Testis (tissue), 3 donors: ENCODE results near the gene PC. TPM values are rescaled to one million over a fixed set of nuclear protein-coding genes. Genes with fewer than 3 reads are reported as not detected.
"Not testable (repeated sequence)": the region's sequence is repeated elsewhere in the genome, so short reads cannot be mapped to it uniquely, and the experiment has no call there.

ENCODE experiments used
- DNase-seq: peaks from one replicate; pipeline ENCODE4 v3.0.0-alpha.2; 2019
- H3K27ac ChIP-seq, 2 donors: fragments of 200-600 bp; sonication (generic); one replicate each; pipeline ENCODE4 v1.5.1; 2019
- H3K27me3 ChIP-seq: fragments of 200-600 bp; sonication (generic); one replicate; pipeline ENCODE4 v1.5.1; 2019
- H3K36me3 ChIP-seq: fragments of 200-600 bp; sonication (generic); one replicate; pipeline ENCODE4 v1.5.1; 2017; ENCODE audit warnings: low read depth; ENCODE audit errors: missing control alignments
- H3K4me1 ChIP-seq: fragments of 200-600 bp; sonication (generic); one replicate; pipeline ENCODE4 v1.5.1; 2019
- H3K4me3 ChIP-seq, 2 donors: fragments of 200-600 bp; sonication (generic); one replicate each; pipeline ENCODE4 v1.5.1; 2017 to 2019
- H3K9me3 ChIP-seq: fragments of 200-600 bp; sonication (generic); one replicate; pipeline ENCODE4 v1.5.1; 2017
- POLR2A ChIP-seq: fragments of 450-650 bp; IDR thresholded peaks from one replicate; pipeline ENCODE4 v1.6.1; 2017; ENCODE audit warnings: antibody characterized with exemption, mild to moderate bottlenecking, moderate library complexity
- WGBS, 2 donors: methylation state at CpG; one replicate each; pipeline ENCODE4 v1.1.5; 2018; 5-methylcytosine and 5-hydroxymethylcytosine counted together
- intact Hi-C: fragments of 100-400 bp; cut with DNase I; formaldehyde crosslinking; loops from one replicate; pipeline ENCODE4 v1.15.1; 2023; ENCODE audit warnings: low total_unique reads
- polyA plus RNA-seq: library from polyadenylated mRNA; stranded (reverse); fragments of 350-450 nt; fragmentation: Illumina TruSeq; extraction: RNeasy Lipid Tissue Mini Kit (QIAGEN cat#74804); gene quantifications from one replicate; pipeline ENCODE4 v1.2.3, GENCODE V29; 2014; ENCODE audit warnings: low read depth, low replicate concordance; ENCODE audit not compliant: insufficient read depth
- total RNA-seq, 2 donors: library from RNA; depleted of rRNA; stranded (reverse); fragments of >200 nt; gene quantifications; one replicate each; pipeline ENCODE4 v1.2.3, GENCODE V29; 2016
- TF ChIP-seq, protein P1 (sequence below), 3 experiments: fragments of 450-650 bp in 2 of 3; fragments of 200-600 bp in 1 of 3; sonication (generic) in 1 of 3; IDR thresholded peaks; one replicate each; pipeline ENCODE4 v1.5.1; 2016 to 2019; ENCODE audit warnings: antibody characterized with exemption in 3 of 3, mild to moderate bottlenecking in 2 of 3, moderate library complexity in 1 of 3

PC gene
- total and polyA plus RNA-seq, 3 donors from 2014 or later: 40.9 to 53.1 (median 46.0) TPM

GRCh38 chr11:66966351-66966750 is 8.2 kb upstream of the PC start:
- 67 to 73% methylated on average over 5 of the region's 5 CpGs for WGBS, 2 donors
- intact Hi-C loops: no loop called here
- Histone ChIP-seq H3K9me3 (no peaks in the 10 kb centered on the region), H3K27me3 (no peaks in the 10 kb centered on the region), H3K27ac (no peak overlapping the region), H3K36me3 (no peaks in the 10 kb centered on the region), H3K4me1 (no peaks in the 10 kb centered on the region), H3K4me3 (no peak overlapping the region)
- no peak for TF ChIP-seq POLR2A
- TF ChIP-seq, protein P1, sequence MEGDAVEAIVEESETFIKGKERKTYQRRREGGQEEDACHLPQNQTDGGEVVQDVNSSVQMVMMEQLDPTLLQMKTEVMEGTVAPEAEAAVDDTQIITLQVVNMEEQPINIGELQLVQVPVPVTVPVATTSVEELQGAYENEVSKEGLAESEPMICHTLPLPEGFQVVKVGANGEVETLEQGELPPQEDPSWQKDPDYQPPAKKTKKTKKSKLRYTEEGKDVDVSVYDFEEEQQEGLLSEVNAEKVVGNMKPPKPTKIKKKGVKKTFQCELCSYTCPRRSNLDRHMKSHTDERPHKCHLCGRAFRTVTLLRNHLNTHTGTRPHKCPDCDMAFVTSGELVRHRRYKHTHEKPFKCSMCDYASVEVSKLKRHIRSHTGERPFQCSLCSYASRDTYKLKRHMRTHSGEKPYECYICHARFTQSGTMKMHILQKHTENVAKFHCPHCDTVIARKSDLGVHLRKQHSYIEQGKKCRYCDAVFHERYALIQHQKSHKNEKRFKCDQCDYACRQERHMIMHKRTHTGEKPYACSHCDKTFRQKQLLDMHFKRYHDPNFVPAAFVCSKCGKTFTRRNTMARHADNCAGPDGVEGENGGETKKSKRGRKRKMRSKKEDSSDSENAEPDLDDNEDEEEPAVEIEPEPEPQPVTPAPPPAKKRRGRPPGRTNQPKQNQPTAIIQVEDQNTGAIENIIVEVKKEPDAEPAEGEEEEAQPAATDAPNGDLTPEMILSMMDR (IDR thresholded peaks at IDR 0.05): no peak
- no peak for DNase-seq

GRCh38 chr11:66964495-66964894 is 6.3 kb upstream of the PC start:
- no peaks in the 10 kb centered on the region for H3K27me3 ChIP-seq
- no peak for DNase-seq
- WGBS, 2 donors: 82 to 88% methylated on average over 3 of the region's 3 CpGs
- H3K36me3 ChIP-seq: no peaks in the 10 kb centered on the region
- intact Hi-C loops: no loop called here
- H3K27ac ChIP-seq: no peak overlapping the region
- TF ChIP-seq, protein P1 (IDR thresholded peaks at IDR 0.05): no peak
- TF ChIP-seq POLR2A: no peak
- H3K4me3 ChIP-seq: no peak overlapping the region
- no peaks in the 10 kb centered on the region for H3K4me1 ChIP-seq
- H3K9me3 ChIP-seq: no peaks in the 10 kb centered on the region

DNA sequence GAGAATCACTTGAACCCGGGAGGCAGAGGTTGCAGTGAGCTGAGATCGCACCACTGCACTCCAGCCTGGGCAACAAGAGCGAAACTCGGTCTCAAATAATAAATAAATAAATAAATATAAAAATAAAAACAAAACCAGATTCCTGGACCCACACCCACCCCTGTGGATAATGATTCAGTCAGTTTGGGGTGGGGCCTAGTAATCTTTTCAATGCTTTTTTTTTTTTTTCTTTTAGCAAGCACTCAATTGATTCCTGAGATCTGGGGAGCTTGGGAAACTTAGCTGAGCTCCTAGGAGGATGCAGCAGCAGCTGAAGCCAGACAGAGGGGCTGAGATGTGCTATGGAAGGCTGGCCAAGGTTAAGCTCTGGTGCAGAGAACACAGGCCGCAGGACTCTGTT is 4.6 kb upstream of the PC start:
- WGBS, 2 donors: 91 to 93% methylated on average over 5 of the region's 5 CpGs
- intact Hi-C loops: no loop called here
- no peak overlapping the region for H3K4me3 ChIP-seq
- no peaks in the 10 kb centered on the region for H3K27me3 ChIP-seq
- TF ChIP-seq, protein P1 (IDR thresholded peaks at IDR 0.05): no peak
- no peak for TF ChIP-seq POLR2A
- no peak for DNase-seq
- no peak overlapping the region for H3K27ac ChIP-seq
- peaks cover 5% of the 10 kb centered on the region for H3K4me1 ChIP-seq
- no peaks in the 10 kb centered on the region for H3K9me3 ChIP-seq
- H3K36me3 ChIP-seq: no peaks in the 10 kb centered on the region

DNA sequence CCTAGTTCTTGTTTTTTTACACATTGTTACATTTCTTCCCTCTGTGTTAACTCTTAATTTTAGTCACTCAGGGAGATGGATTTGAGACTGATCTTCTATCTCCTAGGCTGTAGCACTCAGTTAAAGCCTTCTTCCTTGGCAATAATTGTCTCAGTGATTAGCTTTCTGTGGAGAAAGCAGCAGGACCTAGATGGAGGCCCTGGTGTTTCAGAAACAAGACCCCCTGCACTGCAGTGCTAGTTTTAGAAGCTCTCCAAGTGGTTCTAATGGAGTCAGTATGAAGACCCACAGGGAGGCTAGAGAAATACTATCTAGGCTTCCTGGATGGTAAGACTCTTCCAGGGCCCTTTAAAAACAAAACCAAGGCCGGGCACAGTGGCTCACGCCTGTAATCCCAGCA is 4.1 kb upstream of the PC start:
- intact Hi-C loops: no loop called here
- Histone ChIP-seq H3K9me3 (no peaks in the 10 kb centered on the region), H3K36me3 (no peaks in the 10 kb centered on the region), H3K27ac (no peak overlapping the region), H3K27me3 (no peaks in the 10 kb centered on the region), H3K4me3 (no peak overlapping the region), H3K4me1 (peaks cover 5% of the 10 kb centered on the region)
- no peak for DNase-seq
- TF ChIP-seq, protein P1 (IDR thresholded peaks at IDR 0.05): no peak
- TF ChIP-seq POLR2A: no peak
- 86 to 100% methylated on average over 2 of the region's 2 CpGs for WGBS, 2 donors

GRCh38 chr11:66961691-66962213 is 3.6 kb upstream of the PC start:
- intact Hi-C loops, H3K9me3 ChIP-seq, H3K27me3 ChIP-seq, H3K4me1 ChIP-seq, DNase-seq, H3K36me3 ChIP-seq, H3K4me3 ChIP-seq, H3K27ac ChIP-seq: not testable (repeated sequence)
- WGBS, 2 donors: 86 to 89% methylated on average over 5 of the region's 5 CpGs
